Activated gamma-delta T cell (primary cell): Measurements from ENCODE around the gene ZRANB1.

ENCODE experiments used
- DNase-seq: peaks from one replicate; lab custom pipeline; 2025; lab: John Stamatoyannopoulos, UW

ZRANB1 gene

GRCh38 chr10:124921261-124921660 is 20.7 kb upstream of the ZRANB1 start:
- no peak for DNase-seq

GRCh38 chr10:124923684-124924083 is 18.2 kb upstream of the ZRANB1 start:
- DNase-seq = no peak

DNA sequence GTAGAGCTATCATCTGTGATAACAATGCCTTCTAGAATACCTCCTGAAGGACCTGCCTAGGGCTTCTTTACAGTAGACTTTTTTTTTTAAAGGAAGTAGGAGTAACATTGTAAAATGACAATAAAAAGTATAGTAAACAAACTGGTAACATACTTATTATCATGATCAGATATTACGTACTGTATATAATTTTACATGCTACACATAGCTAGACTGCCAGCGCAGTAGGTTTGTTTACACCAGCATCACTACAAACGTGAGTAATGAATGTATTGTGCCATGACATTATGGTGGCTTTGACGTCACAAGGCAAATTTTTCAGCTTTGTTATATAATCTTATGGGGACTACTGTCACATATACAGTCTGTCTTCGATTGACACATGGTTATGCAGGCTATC is 15.4 kb upstream of the ZRANB1 start:
- DNase-seq = no peak

GRCh38 chr10:124928087-124928486 is 13.8 kb upstream of the ZRANB1 start:
- DNase-seq = no peak

GRCh38 chr10:124928545-124928944 is 13.4 kb upstream of the ZRANB1 start:
- DNase-seq = no peak

- DNase-seq = no peak
These were observed 6.0 kb upstream of the ZRANB1 start for GRCh38 chr10:124935946-124936345.

- DNase-seq = no peak
These were observed 5.1 kb upstream of the ZRANB1 start for GRCh38 chr10:124936813-124937212.

DNA sequence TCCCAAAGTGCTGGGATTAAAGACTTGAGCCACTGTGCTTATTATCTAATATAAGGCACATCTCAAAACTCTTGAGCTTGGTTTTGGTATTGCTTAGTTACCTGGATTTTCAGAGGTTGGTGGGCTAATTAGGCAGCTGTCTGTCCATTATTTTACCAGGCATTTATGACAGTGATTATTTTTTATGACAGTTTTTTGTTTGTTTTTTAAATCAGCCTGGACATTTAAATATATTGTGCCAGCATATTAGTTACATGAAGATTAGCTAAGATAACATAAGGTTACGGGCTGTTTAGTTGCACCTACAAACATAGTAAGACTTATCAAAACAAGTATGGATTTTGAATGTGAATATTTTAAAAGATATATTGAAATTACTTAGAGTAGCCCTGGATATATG is 2.6 kb upstream of the ZRANB1 start:
- DNase-seq = no peak

DNA sequence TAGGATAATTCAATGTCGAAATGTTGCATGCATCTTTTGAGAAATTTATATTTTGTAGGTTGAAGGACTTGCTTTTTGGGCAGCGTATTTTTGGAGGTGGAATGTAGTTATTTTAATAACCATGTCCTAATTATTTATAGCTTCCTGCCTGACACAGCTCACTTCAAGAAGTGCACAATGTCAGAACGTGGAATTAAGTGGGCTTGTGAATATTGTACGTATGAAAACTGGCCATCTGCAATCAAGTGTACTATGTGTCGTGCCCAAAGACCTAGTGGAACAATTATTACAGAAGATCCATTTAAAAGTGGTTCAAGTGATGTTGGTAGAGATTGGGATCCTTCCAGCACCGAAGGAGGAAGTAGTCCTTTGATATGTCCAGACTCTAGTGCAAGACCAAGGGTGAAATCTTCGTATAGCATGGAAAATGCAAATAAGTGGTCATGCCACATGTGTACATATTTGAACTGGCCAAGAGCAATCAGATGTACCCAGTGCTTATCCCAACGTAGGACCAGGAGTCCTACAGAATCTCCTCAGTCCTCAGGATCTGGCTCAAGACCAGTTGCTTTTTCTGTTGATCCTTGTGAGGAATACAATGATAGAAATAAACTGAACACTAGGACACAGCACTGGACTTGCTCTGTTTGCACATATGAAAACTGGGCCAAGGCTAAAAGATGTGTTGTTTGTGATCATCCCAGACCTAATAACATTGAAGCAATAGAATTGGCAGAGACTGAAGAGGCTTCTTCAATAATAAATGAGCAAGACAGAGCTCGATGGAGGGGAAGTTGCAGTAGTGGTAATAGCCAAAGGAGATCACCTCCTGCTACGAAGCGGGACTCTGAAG is 620 bp downstream of the ZRANB1 start:
- DNase-seq = no peak

- no peak for DNase-seq
These were observed 1.6 kb downstream of the ZRANB1 start for GRCh38 chr10:124943301-124944092.

GRCh38 chr10:124944982-124945381 is 3.1 kb downstream of the ZRANB1 start:
- no peak for DNase-seq

GRCh38 chr10:124946945-124947344 is 5.0 kb downstream of the ZRANB1 start:
- no peak for DNase-seq

GRCh38 chr10:124949543-124949942 is 7.6 kb downstream of the ZRANB1 start:
- no peak for DNase-seq

DNA sequence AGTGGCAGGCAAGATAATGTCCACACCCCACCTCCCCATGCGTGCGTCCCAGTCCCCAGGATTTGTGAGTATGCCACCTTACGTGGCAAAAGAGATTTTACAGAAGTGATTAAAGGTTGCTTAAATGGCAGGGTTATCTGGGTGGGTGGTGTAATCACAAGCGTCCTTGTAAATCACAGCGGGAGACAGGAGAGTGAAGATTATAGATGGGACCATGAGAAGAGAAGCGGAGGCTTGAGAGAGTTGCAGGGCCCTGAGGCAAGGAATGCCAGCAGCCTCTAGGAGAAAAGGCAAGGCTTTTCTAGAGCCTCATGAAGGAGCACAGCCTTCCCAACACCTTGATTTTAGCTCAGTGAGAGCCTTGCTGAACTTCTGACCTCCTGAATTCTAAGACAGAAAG is 10.2 kb downstream of the ZRANB1 start:
- no peak for DNase-seq

GRCh38 chr10:124953421-124953820 is 11.5 kb downstream of the ZRANB1 start:
- no peak for DNase-seq

- no peak for DNase-seq
These were observed 13.3 kb downstream of the ZRANB1 start for GRCh38 chr10:124955243-124955642.

DNA sequence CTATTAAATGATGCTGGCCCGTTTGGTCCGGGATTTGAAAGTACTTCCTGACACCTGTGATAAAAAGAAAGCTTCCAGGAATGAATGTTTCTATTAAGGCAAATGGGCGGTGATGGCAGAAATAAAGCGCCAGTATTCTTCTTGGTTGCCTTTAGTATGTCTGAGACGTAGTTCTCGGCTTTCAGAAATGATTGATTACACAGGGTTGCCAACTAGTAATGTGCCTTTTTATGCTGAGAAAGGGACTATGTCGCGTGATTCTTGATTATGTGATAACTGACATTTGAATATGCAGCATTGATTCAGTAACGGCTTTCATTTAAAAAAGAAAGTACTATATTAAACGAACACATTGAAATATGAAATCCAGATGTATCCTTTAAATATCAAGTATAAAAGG is 13.9 kb downstream of the ZRANB1 start:
- no peak for DNase-seq

DNA sequence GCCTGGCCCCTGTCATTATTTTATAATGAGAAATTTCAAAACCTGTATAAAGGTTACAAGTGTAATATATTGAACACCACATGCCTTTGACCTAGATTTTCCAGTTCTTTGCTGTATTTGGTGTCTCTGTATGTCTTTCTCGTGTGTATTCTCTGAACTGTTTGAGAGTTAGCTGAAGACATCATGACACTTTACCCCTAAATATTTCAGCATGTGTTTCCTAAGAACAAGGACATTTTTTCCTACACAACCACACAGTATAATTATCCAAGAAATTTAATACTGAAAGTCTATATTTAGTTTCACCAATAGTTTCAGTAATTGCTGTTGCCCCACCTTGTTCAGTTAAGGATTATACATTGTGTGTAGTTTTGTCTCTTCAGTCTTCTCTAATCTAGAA is 14.8 kb downstream of the ZRANB1 start:
- no peak for DNase-seq

- no peak for DNase-seq
These were observed 15.6 kb downstream of the ZRANB1 start for GRCh38 chr10:124957404-124957947.

- DNase-seq = no peak
These were observed 17.6 kb downstream of the ZRANB1 start for GRCh38 chr10:124959564-124959963.

GRCh38 chr10:124961248-124961570 is 19.3 kb downstream of the ZRANB1 start:
- no peak for DNase-seq

DNA sequence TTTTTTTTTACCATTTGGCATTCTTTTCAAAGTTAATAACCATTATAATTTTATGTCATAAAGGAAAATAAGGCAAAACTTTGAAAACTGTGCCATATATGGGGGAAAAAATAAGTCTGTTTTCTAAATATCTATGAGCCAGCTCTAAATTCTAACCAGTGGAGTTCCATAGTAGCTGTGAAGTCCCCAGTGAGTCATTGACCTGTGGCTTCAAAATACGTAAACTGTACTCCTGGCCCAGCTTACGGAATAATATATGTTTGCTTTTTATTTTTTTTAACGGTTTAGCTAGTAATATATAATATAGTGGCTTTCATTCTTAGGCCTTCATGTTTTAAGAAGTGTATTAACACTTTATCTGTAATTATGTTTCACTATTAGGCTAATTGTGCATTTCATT is 20.5 kb downstream of the ZRANB1 start:
- no peak for DNase-seq
